OCI-LY3 (cell line): Measurements from ENCODE around the gene ASF1B.

Experiments
- H2AFZ ChIP-seq: fragments of 200-600, 300-600 bp; shearing (Covaris generic); 2 replicates; pipeline ENCODE4 v1.6.0; 2014; ENCODE audit warnings: antibody characterized with exemption, low read depth, low read length
- H3K27ac ChIP-seq: fragments of 200-600, 300-600 bp; sonication (generic); 2 replicates; pipeline ENCODE4 v1.5.1; 2014; ENCODE audit warnings: mild to moderate bottlenecking, low read length, moderate library complexity, mixed read lengths
- H3K27me3 ChIP-seq: fragments of 200-600, 300-600 bp; sonication (generic); 2 replicates; pipeline ENCODE4 v1.6.1; 2014; ENCODE audit warnings: low read depth, low read length, mixed read lengths
- H3K36me3 ChIP-seq: fragments of 200-600, 300-600 bp; sonication (generic); replicated peaks from 2 replicates; pipeline ENCODE3; 2014; ENCODE audit warnings: low read depth, low read length, mixed read lengths
- H3K4me1 ChIP-seq: fragments of 300-600, 200-600 bp; sonication (generic); 2 replicates; pipeline ENCODE4 v1.6.1; 2014; ENCODE audit warnings: low read length, mixed read lengths
- H3K4me2 ChIP-seq: fragments of 200-600, 300-600 bp; sonication (generic); 2 replicates; pipeline ENCODE4 v1.6.1; 2014; ENCODE audit warnings: low read length, mixed read lengths
- H3K4me3 ChIP-seq: fragments of 300-600, 200-600 bp; sonication (generic); 2 replicates; pipeline ENCODE4 v1.5.1; 2014; ENCODE audit warnings: antibody characterized with exemption, mild to moderate bottlenecking, low read length, moderate library complexity
- H3K79me2 ChIP-seq: fragments of 300-600, 200-600 bp; shearing (Covaris generic); 2 replicates; pipeline ENCODE4 v1.6.1; 2014; ENCODE audit warnings: mild to moderate bottlenecking, low read length, mixed read lengths
- H3K9ac ChIP-seq: fragments of 300-600, 200-600 bp; shearing (Covaris generic); 2 replicates; pipeline ENCODE4 v1.6.0; 2014; ENCODE audit warnings: mild to moderate bottlenecking, low read length, moderate library complexity
- H3K9me3 ChIP-seq: fragments of 200-600, 300-600 bp; shearing (Covaris generic); 2 replicates; pipeline ENCODE4 v1.6.1; 2014; ENCODE audit warnings: low read length, mixed read lengths; ENCODE audit not compliant: insufficient read depth
- H4K20me1 ChIP-seq: fragments of 200-600, 300-600 bp; sonication (generic); 2 replicates; pipeline ENCODE4 v1.6.1; 2016; ENCODE audit warnings: low read length, mixed read lengths; ENCODE audit not compliant: insufficient read depth
- CTCF ChIP-seq: fragments of 200-600, 300-600 bp; sonication (generic); IDR thresholded peaks from 2 replicates; pipeline ENCODE4 v1.5.1; 2014; ENCODE audit warnings: antibody characterized with exemption, low read length, low read depth
- EZH2phosphoT487 ChIP-seq: fragments of 200-600 bp; shearing (Covaris generic); IDR thresholded peaks from 2 replicates; pipeline ENCODE4 v1.6.1; 2018; ENCODE audit warnings: antibody characterized with exemption, mixed run types, low read depth

The ASF1B gene

GRCh38 chr19:14112809-14113385, 23.5 kb downstream of the ASF1B start:
- Histone ChIP-seq H3K36me3 (no peaks in the 10 kb centered on the region), H3K9me3 (no peaks in the 10 kb centered on the region), H2AFZ (no peak overlapping the region), H3K27me3 (no peaks in the 10 kb centered on the region), H3K4me2 (peak overlapping the region; percentile 87), H3K79me2 (peaks cover 10% of the 10 kb centered on the region), H3K9ac (peak overlapping the region; percentile 78), H3K27ac (no peak overlapping the region), H4K20me1 (no peaks in the 10 kb centered on the region), H3K4me1 (peaks cover 27% of the 10 kb centered on the region), H3K4me3 (peak overlapping the region; percentile 88)
- TF ChIP-seq EZH2phosphoT487, result no peak
- TF ChIP-seq CTCF, result no peak

GRCh38 chr19:14112051-14112808, 24.2 kb downstream of the ASF1B start:
- Histone ChIP-seq H2AFZ (no peak overlapping the region), H3K79me2 (peaks cover 10% of the 10 kb centered on the region), H4K20me1 (no peaks in the 10 kb centered on the region), H3K4me1 (peaks cover 27% of the 10 kb centered on the region), H3K36me3 (no peaks in the 10 kb centered on the region), H3K27me3 (no peaks in the 10 kb centered on the region), H3K27ac (no peak overlapping the region), H3K9ac (no peak overlapping the region), H3K4me3 (no peak overlapping the region), H3K4me2 (peak overlapping the region; percentile 87; the same call in 1 of the 2 replicates), H3K9me3 (no peaks in the 10 kb centered on the region)
- TF ChIP-seq CTCF (no peak), EZH2phosphoT487 (no peak)

- Histone ChIP-seq H3K9ac (no peak overlapping the region), H3K27ac (no peak overlapping the region), H3K9me3 (no peaks in the 10 kb centered on the region), H3K27me3 (no peaks in the 10 kb centered on the region), H3K4me1 (peaks cover 21% of the 10 kb centered on the region), H3K4me3 (no peak overlapping the region), H4K20me1 (no peaks in the 10 kb centered on the region), H3K36me3 (no peaks in the 10 kb centered on the region), H3K4me2 (no peak overlapping the region), H2AFZ (no peak overlapping the region), H3K79me2 (peaks cover 10% of the 10 kb centered on the region; the same call in 1 of the 2 replicates)
- TF ChIP-seq EZH2phosphoT487, result no peak
- no peak for TF ChIP-seq CTCF
Measured at GRCh38 chr19:14111486-14111885, 24.9 kb downstream of the ASF1B start.

GRCh38 chr19:14110650-14111049, 25.7 kb downstream of the ASF1B start:
- H4K20me1 ChIP-seq, result no peaks in the 10 kb centered on the region
- H3K4me1 ChIP-seq, result peaks cover 16% of the 10 kb centered on the region
- no peak overlapping the region for H3K27ac ChIP-seq
- no peak overlapping the region for H3K4me2 ChIP-seq
- peaks cover 10% of the 10 kb centered on the region; the same call in 1 of the 2 replicates for H3K79me2 ChIP-seq
- H3K9ac ChIP-seq, result no peak overlapping the region
- no peak overlapping the region for H2AFZ ChIP-seq
- H3K9me3 ChIP-seq, result no peaks in the 10 kb centered on the region
- H3K36me3 ChIP-seq, result no peaks in the 10 kb centered on the region
- H3K4me3 ChIP-seq, result no peak overlapping the region
- no peak for TF ChIP-seq EZH2phosphoT487
- TF ChIP-seq CTCF, result no peak
- H3K27me3 ChIP-seq, result no peaks in the 10 kb centered on the region
